KMS-11 (cell line): ENCODE measurements around the gene OBSL1.

Source experiments
- H2AFZ ChIP-seq: fragments of 200-600 bp; sonication (generic); 2 replicates; pipeline ENCODE4 v1.6.1; 2016; ENCODE audit warnings: antibody characterized with exemption, mixed run types, low read depth
- H3K27ac ChIP-seq: fragments of 200-600 bp; sonication (generic); 2 replicates; pipeline ENCODE4 v1.6.1; 2016; ENCODE audit warnings: mild to moderate bottlenecking, mixed run types
- H3K27me3 ChIP-seq: fragments of 200-600 bp; sonication (generic); 2 replicates; pipeline ENCODE4 v1.6.1; 2017; ENCODE audit warnings: mild to moderate bottlenecking, low read depth, mixed run types, moderate library complexity; ENCODE audit not compliant: insufficient read depth
- H3K36me3 ChIP-seq: fragments of 200-600 bp; sonication (generic); 2 replicates; pipeline ENCODE4 v1.6.1; 2017; ENCODE audit warnings: mild to moderate bottlenecking, mixed run types; ENCODE audit not compliant: insufficient read depth
- H3K4me1 ChIP-seq: fragments of 200-600 bp; sonication (generic); 2 replicates; pipeline ENCODE4 v1.6.1; 2016; ENCODE audit warnings: mild to moderate bottlenecking, low read depth, mixed run types; ENCODE audit not compliant: poor library complexity, severe bottlenecking
- H3K4me2 ChIP-seq: fragments of 200-600 bp; sonication (generic); 2 replicates; pipeline ENCODE4 v1.7.0; 2016; ENCODE audit warnings: mild to moderate bottlenecking, mixed run types
- H3K4me3 ChIP-seq: fragments of 200-600 bp; sonication (generic); IDR thresholded peaks from 2 replicates; pipeline ENCODE4 v1.6.1; 2017; ENCODE audit warnings: low read depth, low read length, mixed read lengths; ENCODE audit not compliant: insufficient read depth
- H3K79me2 ChIP-seq: fragments of 200-600 bp; sonication (generic); 2 replicates; pipeline ENCODE4 v1.6.1; 2016; ENCODE audit warnings: low read depth, mixed run types; ENCODE audit not compliant: insufficient read depth
- H3K9ac ChIP-seq: fragments of 200-600 bp; sonication (generic); 2 replicates; pipeline ENCODE4 v1.6.1; 2016; ENCODE audit warnings: mild to moderate bottlenecking, mixed run types
- H4K20me1 ChIP-seq: fragments of 200-600 bp; sonication (generic); 2 replicates; pipeline ENCODE4 v1.6.1; 2016; ENCODE audit warnings: mild to moderate bottlenecking, mixed run types; ENCODE audit not compliant: insufficient read depth
- CTCF ChIP-seq: fragments of 200-600 bp; sonication (generic); conservative IDR thresholded peaks from 2 replicates; pipeline ENCODE4 v1.6.1; 2017; ENCODE audit warnings: low read depth, mild to moderate bottlenecking, antibody characterized with exemption, low read length, moderate library complexity, mixed read lengths

OBSL1 gene

GRCh38 chr2:219502618-219503017, 68.7 kb downstream of the OBSL1 start:
- Histone ChIP-seq H3K79me2 (no peaks in the 10 kb centered on the region), H4K20me1 (no peaks in the 10 kb centered on the region), H3K36me3 (no peaks in the 10 kb centered on the region), H3K4me3 (no peak overlapping the region), H3K9ac (no peak overlapping the region), H3K27ac (no peak overlapping the region), H3K4me1 (peaks cover 7% of the 10 kb centered on the region), H3K27me3 (no peaks in the 10 kb centered on the region; the same call in 1 of the 2 replicates), H3K4me2 (no peak overlapping the region), H2AFZ (no peak overlapping the region)
- TF ChIP-seq CTCF = no peak

GRCh38 chr2:219501849-219502248, 69.5 kb downstream of the OBSL1 start:
- TF ChIP-seq CTCF = no peak
- H3K9ac ChIP-seq = no peak overlapping the region
- H4K20me1 ChIP-seq = no peaks in the 10 kb centered on the region
- H2AFZ ChIP-seq = no peak overlapping the region
- H3K4me1 ChIP-seq = peaks cover 7% of the 10 kb centered on the region
- H3K79me2 ChIP-seq = no peaks in the 10 kb centered on the region
- no peak overlapping the region for H3K4me3 ChIP-seq
- H3K36me3 ChIP-seq = no peaks in the 10 kb centered on the region
- no peaks in the 10 kb centered on the region; the same call in 1 of the 2 replicates for H3K27me3 ChIP-seq
- H3K4me2 ChIP-seq = no peak overlapping the region
- no peak overlapping the region for H3K27ac ChIP-seq
